Upper lobe of left lung (tissue), 6 donors: ENCODE measurements around the gene IFRD1. TPM values are rescaled to one million over a fixed set of nuclear protein-coding genes. Genes with fewer than 3 reads are reported as not detected.
A peak's percentile ranks its signal among the peaks of the same experiment; 100 is the strongest.

ENCODE experiments used
- ATAC-seq, 2 donors: fragments of 200-7000 bp; cut with Tn5 transposase; one replicate each; pipeline ENCODE4 v1.9.1; 2022; ENCODE audit warnings: mild to moderate bottlenecking in 2 of 2, moderate library complexity in 2 of 2; ENCODE audit not compliant: low FRiP score in 2 of 2
- DNase-seq, 2 donors: peaks; one replicate each; pipeline ENCODE4 v3.0.0-alpha.2; 2019 to 2020
- H3K27ac ChIP-seq, 4 donors: fragments of 200-600 bp; sonication (generic); one replicate each; pipeline ENCODE4 v1.5.1; 2016 to 2019
- H3K27me3 ChIP-seq, 4 donors: fragments of 200-600 bp; sonication (generic); one replicate each; pipeline ENCODE4 v1.5.1; 2017 to 2019
- H3K36me3 ChIP-seq, 4 donors: fragments of 200-600 bp; sonication (generic); one replicate each; pipeline ENCODE4 v1.5.1; 2016 to 2019
- H3K4me1 ChIP-seq, 4 donors: fragments of 200-600 bp; sonication (generic); one replicate each; pipeline ENCODE4 v1.5.1; 2018 to 2019
- H3K4me3 ChIP-seq, 4 donors: fragments of 200-600 bp; sonication (generic); one replicate each; pipeline ENCODE4 v1.5.1; 2017 to 2019; ENCODE audit warnings: mild to moderate bottlenecking in 2 of 4, moderate library complexity in 1 of 4
- H3K9me3 ChIP-seq, 4 donors: fragments of 200-600 bp; sonication (generic); one replicate each; pipeline ENCODE4 v1.5.1; 2018 to 2019
- EP300 ChIP-seq, 4 donors: sonication (generic); formaldehyde crosslinking; IDR thresholded peaks; one replicate each; pipeline ENCODE4 v1.5.1; 2017; ENCODE audit warnings: antibody characterized with exemption in 4 of 4, control low read depth in 2 of 4
- POLR2A ChIP-seq, 4 donors: fragments of 450-650 bp; IDR thresholded peaks; one replicate each; pipeline ENCODE4 v1.5.1; 2016 to 2017; ENCODE audit warnings: antibody characterized with exemption in 4 of 4, mild to moderate bottlenecking in 2 of 4
- POLR2AphosphoS5 ChIP-seq, 2 donors: sonication (generic); formaldehyde crosslinking; IDR thresholded peaks; one replicate each; pipeline ENCODE4 v1.5.1; 2017; ENCODE audit warnings: antibody characterized with exemption in 2 of 2
- WGBS, 2 donors: methylation state at CpG; one replicate each; pipeline ENCODE4 v1.1.5; 2017 to 2018; 5-methylcytosine and 5-hydroxymethylcytosine counted together
- total RNA-seq, 6 donors: library from RNA; depleted of rRNA in 4 of 6; stranded (reverse); fragments of >200 nt in 4 of 6; gene quantifications; one replicate each; pipeline versions ENCODE4 v1.1.0 to v1.2.1, GENCODE V29; 2016 to 2021
- TF ChIP-seq, protein P1 (sequence below), 6 experiments: fragments of 450-650 bp in 4 of 6; fragments of 200-600 bp in 2 of 6; sonication (generic) in 2 of 6; IDR thresholded peaks; one replicate each; pipeline ENCODE4 v1.5.1; 2016 to 2019; ENCODE audit warnings: antibody characterized with exemption in 6 of 6
- donor health status: DM: no; HTN: no; CAD: no; lungs with moderate emphysema.
- donor health status: DM: no; HTN: yes; CAD: no; lungs with severe emphysema.

The IFRD1 gene
- total RNA-seq, 6 donors from 2014 or later, result 28.8 to 95.3 (median 49.2) TPM

DNA sequence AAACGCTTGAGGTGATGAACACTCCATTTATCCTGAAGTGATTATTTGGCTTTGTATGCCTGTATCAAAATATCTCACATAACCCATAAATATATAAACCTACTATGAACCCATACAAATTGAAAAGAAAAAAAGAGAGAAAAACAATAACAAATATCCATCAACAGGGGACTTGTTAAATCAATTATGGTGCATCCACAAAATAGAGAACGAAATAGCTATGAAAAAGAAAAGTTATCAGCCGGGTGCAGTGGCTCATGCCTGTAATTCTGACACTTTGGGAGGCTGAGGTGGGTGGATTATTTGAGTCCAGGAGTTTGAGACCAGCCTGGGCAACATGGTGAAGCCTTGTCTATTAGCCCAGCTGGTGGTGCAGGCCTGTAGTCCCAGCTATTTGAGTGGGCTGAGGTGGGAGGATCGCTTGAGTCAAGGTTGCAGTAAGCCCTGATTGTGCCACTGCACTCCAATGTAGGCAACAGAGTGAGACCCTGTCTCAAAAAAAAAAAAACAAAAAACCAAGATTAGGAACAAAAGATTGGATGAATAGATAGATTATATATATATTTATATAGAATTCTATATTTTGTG is 30.6 kb upstream of the IFRD1 start:
- DNase-seq (no peak), ATAC-seq (no peak)
- no peak overlapping the region for H3K4me3 ChIP-seq
- TF ChIP-seq, protein P1, sequence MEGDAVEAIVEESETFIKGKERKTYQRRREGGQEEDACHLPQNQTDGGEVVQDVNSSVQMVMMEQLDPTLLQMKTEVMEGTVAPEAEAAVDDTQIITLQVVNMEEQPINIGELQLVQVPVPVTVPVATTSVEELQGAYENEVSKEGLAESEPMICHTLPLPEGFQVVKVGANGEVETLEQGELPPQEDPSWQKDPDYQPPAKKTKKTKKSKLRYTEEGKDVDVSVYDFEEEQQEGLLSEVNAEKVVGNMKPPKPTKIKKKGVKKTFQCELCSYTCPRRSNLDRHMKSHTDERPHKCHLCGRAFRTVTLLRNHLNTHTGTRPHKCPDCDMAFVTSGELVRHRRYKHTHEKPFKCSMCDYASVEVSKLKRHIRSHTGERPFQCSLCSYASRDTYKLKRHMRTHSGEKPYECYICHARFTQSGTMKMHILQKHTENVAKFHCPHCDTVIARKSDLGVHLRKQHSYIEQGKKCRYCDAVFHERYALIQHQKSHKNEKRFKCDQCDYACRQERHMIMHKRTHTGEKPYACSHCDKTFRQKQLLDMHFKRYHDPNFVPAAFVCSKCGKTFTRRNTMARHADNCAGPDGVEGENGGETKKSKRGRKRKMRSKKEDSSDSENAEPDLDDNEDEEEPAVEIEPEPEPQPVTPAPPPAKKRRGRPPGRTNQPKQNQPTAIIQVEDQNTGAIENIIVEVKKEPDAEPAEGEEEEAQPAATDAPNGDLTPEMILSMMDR (IDR thresholded peaks at IDR 0.05), result no peak
- TF ChIP-seq EP300 (IDR thresholded peaks at IDR 0.05) (no peak), POLR2A (IDR thresholded peaks at IDR 0.05) (no peak), POLR2AphosphoS5 (IDR thresholded peaks at IDR 0.05) (no peak)
- 93 to 98% methylated on average over 4 of the region's 4 CpGs for WGBS, 2 donors
- no peaks in the 10 kb centered on the region for H3K36me3 ChIP-seq
- H3K27ac ChIP-seq, result no peak overlapping the region
- no peaks in the 10 kb centered on the region for H3K27me3 ChIP-seq
- H3K4me1 ChIP-seq, result peaks cover 12 to 26% (median 15%) of the 10 kb centered on the region in 4 donors
- no peaks in the 10 kb centered on the region for H3K9me3 ChIP-seq

DNA sequence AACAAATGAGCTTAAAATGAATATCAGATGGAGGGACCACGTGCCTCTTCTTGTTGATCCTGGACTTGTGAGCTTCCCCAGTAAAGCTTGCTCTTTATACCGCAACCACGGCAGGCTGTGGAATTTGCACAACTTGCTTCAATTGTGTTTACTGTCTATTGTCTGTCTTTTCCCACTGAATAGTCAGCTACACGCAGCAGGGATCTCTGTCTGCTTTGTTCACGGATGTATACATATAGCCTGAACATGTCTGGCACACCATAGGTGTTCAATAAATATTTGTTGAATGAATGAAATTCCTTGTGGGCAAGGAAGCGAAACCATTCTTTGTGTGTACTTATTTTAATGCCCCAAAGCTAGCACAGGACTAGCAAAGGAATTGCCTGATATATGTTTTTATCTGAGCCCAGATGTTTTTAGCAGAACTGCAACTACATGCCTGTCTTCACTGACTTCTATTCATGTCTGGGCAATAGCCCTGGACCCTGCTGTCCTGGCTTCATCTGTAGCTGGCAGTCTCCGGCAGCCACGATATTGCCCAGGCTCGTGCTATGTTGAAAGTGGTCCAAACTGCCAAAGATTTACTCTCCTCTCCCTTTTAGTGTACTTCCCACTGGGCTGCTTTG is 29.9 kb upstream of the IFRD1 start:
- ATAC-seq (no peak), DNase-seq (no peak)

GRCh38 chr7:112421666-112422486 is 28.4 kb upstream of the IFRD1 start:
- ATAC-seq (peak in 1 of 2 donors; percentile 38), DNase-seq (peak in 1 of 2 donors; percentile 29)
- Histone ChIP-seq H3K36me3 (no peaks in the 10 kb centered on the region), H3K27me3 (no peaks in the 10 kb centered on the region), H3K4me1 (peaks cover 12 to 26% (median 15%) of the 10 kb centered on the region in 4 donors), H3K27ac (peak overlapping the region in 3 of 4 donors; percentile 21 to 76 (median 49)), H3K4me3 (no peak overlapping the region), H3K9me3 (no peaks in the 10 kb centered on the region)
- TF ChIP-seq POLR2A (IDR thresholded peaks at IDR 0.05) (no peak), EP300 (IDR thresholded peaks at IDR 0.05) (no peak)
- TF ChIP-seq, protein P1 (IDR thresholded peaks at IDR 0.05), result no peak
- 51 to 71% methylated on average over 9 of the region's 9 CpGs for WGBS, 2 donors

More for the DNA sequence above, 29.9 kb upstream of the IFRD1 start:
- Histone ChIP-seq H3K36me3 (no peaks in the 10 kb centered on the region), H3K9me3 (no peaks in the 10 kb centered on the region), H3K27ac (no peak overlapping the region), H3K4me1 (peaks cover 12 to 26% (median 15%) of the 10 kb centered on the region in 4 donors), H3K4me3 (no peak overlapping the region), H3K27me3 (no peaks in the 10 kb centered on the region)
- TF ChIP-seq, protein P1 (IDR thresholded peaks at IDR 0.05), result no peak
- no peak for TF ChIP-seq POLR2A (IDR thresholded peaks at IDR 0.05)
- no peak for TF ChIP-seq POLR2AphosphoS5 (IDR thresholded peaks at IDR 0.05)
- TF ChIP-seq EP300 (IDR thresholded peaks at IDR 0.05), result no peak
- 52 to 66% methylated on average over 9 of the region's 9 CpGs for WGBS, 2 donors

- DNase-seq (peak in 1 of 2 donors; percentile 83), ATAC-seq (peak; percentile 66 to 91)
- TF ChIP-seq, protein P1 (IDR thresholded peaks at IDR 0.05), result no peak
- TF ChIP-seq POLR2AphosphoS5 (IDR thresholded peaks at IDR 0.05), result peak in 1 of 2 donors; percentile 50
- Histone ChIP-seq H3K9me3 (no peaks in the 10 kb centered on the region), H3K4me1 (peaks cover 12 to 26% (median 15%) of the 10 kb centered on the region in 4 donors), H3K36me3 (no peaks in the 10 kb centered on the region), H3K27me3 (no peaks in the 10 kb centered on the region), H3K27ac (peak overlapping the region; percentile 27 to 76 (median 53)), H3K4me3 (no peak overlapping the region)
- WGBS, 2 donors, result 62 to 63% methylated on average over 6 of the region's 6 CpGs
These were observed 27.3 kb upstream of the IFRD1 start for GRCh38 chr7:112422842-112423496.
